ENCODE results near the gene HAUS8.
"Not testable (repeated sequence)": the region's sequence is repeated elsewhere in the genome, so short reads cannot be mapped to it uniquely, and the experiment has no call there.

The HAUS8 gene

DNA sequence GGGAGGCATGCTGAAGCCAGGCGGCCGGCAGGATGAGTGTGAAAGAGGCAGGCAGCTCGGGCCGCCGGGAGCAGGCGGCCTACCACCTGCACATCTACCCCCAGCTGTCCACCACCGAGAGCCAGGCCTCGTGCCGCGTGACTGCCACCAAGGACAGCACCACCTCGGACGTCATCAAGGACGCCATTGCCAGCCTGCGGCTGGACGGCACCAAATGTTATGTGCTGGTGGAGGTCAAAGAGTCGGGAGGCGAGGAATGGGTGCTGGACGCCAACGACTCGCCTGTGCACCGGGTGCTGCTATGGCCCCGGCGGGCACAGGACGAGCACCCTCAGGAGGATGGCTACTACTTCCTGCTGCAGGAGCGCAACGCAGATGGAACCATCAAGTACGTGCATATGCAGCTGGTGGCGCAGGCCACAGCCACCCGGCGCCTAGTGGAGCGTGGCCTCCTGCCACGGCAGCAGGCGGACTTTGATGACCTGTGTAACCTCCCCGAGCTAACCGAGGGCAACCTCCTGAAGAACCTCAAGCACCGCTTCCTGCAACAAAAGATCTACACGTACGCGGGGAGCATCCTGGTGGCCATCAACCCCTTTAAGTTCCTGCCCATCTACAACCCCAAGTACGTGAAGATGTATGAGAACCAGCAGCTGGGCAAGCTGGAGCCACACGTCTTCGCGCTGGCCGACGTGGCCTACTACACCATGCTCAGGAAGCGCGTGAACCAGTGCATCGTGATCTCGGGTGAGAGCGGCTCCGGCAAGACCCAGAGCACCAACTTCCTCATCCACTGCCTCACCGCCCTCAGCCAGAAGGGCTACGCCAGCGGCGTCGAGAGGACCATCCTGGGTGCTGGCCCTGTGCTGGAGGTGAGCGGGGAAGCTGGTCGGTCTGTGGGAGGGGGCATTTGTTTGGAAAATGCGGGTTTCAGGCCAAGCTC, 26.7 kb upstream of the HAUS8 start:
- no peak for DNase-seq

DNA sequence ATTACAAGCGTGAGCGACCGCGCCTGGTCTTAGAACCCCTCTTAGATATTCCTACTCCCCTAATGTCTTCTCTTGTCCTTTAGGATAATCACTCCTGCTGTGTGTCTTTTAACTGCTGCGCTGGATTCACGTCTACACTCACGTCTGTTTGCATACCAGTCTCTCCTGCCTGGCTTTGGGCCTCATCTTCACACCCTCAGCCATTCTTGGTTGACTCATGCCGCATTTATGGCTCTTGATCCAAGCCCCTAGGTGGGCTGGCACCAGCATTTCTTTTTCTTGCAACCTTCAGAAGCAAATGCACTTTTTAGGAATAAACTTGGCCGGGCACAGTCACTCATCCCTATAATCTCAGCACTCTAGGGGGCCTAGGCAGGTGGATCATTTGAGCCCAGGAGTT, 23.1 kb upstream of the HAUS8 start:
- DNase-seq: no peak

GRCh38 chr19:17097593-17098126, 22.4 kb upstream of the HAUS8 start:
- DNase-seq: no peak

- no peak for DNase-seq
These were observed 20.1 kb upstream of the HAUS8 start for GRCh38 chr19:17095141-17095919.

- DNase-seq: not testable (repeated sequence)
These were observed 19.4 kb upstream of the HAUS8 start for GRCh38 chr19:17094694-17095093.

DNA sequence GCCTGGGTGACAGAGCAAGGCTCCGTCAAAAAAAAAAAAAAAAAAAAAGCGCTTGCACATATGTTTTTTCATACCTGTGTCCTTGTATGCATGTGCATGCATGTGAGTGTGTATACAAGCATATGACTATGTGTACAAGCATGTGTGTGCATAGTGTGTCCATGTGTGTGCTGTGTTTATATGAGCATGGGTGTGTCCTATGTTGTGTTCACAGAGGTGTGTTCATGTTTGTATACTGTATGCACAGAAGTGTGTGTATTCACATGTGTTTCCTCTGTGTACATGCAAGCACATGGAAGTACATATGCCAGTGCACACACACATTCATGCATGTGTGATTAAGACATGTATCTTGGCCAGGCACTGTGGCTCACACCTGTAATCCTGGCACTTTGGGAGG, 17.4 kb upstream of the HAUS8 start:
- DNase-seq: no peak

DNA sequence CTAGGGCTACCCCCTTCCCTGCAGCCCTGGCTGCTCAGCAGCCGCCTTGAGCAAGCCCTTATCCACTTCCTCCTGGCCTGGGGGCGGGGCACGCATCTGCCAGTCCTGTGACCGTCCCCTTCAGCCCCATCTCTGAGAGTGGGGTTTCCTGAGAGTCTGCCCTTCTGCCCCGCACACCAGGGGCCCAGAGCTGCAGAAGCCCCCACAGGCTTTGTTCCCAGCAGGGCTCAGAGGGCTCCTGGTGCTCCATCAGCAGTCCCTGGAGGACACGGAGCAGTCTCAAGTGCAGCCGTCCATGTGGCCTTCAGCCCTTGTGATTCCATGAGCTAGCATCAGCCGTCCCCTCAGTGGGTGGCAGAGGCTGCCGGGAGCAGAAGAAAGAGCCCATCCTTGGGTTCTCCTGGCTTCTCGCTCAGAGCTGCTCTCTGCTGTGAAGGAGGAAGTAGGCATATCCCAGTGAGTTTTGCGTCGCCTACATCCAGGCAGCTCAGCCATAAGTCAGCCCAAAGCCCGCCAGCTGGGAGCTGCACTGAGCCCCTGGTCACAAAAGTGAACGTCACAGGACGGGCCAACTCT, 16.6 kb upstream of the HAUS8 start:
- no peak for DNase-seq

DNA sequence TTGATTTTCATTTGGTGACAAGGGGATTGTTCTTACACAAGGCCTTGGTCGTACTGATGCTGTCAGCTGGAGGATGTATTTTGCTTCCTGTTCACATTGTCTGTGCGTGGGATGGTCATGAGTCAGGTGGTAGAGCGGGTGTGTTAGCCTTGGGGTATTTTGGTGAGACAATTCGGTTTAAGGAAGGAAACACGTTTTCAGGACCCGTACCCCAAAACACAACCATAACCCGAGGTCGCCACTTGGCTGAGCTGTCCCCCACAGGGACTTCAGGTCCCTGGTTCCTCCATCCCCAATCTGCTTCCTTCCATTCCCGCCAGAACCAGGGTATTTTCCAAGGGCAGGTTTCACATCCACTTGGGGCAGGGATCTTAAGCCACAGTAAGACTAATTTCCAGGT, 15.3 kb upstream of the HAUS8 start:
- DNase-seq: no peak

- no peak for DNase-seq
These were observed 13.3 kb upstream of the HAUS8 start for GRCh38 chr19:17088552-17088951.

- no peak for DNase-seq
These were observed 11.6 kb upstream of the HAUS8 start for GRCh38 chr19:17086834-17087233.

GRCh38 chr19:17086120-17086519, 10.9 kb upstream of the HAUS8 start:
- DNase-seq: no peak

DNA sequence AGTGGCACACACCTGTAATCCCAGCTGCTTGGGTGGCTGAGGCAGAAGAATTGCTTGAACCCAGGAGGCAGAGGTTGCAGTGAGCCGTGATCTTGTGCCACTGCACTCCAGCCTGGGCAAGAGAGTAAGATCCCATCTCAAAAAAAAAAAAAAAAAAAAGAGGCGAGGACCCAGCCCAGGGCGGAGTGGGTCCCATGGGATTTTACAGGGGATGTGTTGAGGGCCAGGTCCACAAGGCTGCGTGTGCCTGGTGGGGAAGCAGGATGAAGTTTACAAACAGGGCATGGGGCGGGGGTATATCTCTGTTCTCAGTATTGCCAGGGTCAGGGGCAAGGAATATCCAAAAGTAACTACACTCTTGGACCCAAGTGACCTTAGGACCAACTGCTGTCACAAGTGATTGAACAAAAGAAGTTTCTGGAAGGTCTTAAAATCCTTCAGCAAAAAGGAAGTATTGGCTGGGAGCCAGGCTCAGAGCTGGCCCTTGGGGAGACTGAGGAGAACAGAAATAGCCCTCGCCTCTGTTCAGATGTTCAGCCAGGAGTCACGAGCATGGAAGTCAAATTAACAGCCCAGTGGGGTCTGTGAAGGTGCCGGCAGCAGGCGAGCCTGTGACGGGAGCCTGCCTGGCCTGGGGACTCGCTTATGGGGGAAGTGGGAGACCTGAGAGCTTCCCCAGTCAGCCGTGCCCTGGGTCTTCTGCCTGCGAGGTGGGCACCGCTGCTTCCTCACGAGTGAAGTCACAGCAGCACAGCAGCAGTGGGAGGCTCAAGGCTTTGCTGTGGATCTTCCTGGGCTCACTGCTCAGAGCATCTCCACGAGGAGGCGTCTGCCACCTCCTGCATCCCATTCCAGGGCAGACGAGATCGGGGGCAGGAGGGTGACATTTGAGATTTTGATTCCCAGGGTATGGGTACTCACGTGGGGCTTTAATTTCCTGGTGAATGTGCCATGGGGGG, 6.7 kb upstream of the HAUS8 start:
- DNase-seq: no peak

DNA sequence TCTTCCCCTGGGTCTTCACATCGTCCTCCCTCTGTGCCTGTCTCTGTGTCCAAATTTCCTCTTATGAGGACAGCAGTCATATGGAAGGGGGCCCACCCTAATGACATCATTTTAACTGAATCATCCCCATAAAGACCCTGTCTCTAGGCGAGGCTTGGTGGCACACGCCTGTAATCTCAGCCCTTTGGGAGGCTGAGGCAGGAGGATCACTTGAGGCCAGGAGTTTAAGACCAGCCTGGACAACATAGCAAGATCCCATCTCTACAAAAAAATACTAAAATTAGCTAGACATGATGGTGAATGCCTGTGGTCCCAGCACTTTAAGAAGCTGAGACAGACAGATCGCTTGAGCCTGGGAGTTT, 5.2 kb upstream of the HAUS8 start:
- DNase-seq: no peak

DNA sequence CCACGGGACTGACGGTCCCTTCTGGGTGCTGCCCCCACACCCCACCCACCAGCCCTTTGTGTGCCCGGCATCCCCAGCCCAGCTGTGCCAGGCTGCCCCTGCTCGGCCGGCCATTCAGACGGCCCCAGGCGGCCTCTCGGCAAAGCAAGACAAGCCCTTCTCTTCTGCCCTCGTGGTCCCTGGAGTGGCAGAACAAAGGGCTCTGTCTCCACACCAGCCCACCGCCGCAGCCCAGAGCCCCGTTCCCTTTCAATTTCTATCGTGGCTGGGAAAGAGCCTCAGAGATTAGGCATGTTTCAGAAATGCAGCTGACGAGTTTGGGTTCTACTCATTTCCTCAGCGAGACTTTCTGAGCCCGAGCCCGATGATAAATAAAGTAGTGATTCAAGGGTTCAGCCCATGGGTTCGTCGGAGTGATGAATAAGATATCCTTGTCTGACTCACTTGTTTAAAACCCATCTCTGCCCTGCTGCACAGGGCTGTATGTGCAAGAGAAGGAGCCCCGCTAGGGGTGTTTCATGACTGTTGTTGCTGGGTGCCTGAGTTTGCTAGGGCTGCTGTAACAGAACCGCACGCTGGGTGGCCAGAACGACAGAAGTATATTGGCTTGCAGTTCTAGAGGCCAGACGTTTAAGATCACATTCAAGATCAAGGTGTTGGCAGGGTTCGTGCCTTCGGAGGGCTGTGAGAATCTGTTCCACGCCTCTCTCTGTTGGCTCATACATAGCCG, 4.6 kb upstream of the HAUS8 start:
- DNase-seq: peak; percentile 55

DNA sequence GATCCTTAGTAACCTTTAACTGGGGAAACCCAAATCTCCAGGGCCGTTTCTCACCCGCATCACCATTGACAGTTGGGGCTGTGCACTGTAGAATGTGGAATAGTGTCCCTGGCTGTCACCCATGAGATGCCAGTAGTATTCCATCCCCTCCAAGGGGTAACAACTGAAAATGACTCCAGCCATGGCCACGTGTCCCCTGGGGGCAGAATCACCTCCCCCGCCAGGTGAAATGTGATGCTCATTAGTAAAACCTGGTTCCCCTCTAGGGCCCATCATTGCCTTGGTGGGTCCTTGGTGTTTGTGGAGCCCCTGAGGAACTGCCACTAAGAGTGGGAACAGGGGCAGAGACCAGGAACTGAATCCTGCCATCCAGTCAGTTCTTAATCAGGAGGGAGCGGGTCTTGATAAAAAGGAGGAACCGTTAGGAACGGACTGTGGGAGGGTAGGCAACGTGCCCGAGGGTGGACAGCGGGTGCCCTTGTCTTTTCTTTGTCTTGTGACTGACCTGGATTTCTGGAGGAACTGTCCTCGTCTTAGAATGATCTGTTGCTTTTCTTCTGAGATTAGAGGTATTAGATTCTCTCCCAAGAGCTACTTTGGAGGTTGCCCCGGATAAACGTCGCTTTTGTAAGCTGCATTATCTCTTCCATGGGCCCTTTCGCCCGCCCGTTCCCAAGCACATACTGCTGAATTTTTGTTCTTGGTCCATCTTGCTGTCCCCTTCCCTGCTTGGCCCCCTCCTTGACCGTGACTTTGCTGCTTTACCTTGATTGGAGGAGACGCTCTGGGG, 3.9 kb upstream of the HAUS8 start:
- DNase-seq: no peak

DNA sequence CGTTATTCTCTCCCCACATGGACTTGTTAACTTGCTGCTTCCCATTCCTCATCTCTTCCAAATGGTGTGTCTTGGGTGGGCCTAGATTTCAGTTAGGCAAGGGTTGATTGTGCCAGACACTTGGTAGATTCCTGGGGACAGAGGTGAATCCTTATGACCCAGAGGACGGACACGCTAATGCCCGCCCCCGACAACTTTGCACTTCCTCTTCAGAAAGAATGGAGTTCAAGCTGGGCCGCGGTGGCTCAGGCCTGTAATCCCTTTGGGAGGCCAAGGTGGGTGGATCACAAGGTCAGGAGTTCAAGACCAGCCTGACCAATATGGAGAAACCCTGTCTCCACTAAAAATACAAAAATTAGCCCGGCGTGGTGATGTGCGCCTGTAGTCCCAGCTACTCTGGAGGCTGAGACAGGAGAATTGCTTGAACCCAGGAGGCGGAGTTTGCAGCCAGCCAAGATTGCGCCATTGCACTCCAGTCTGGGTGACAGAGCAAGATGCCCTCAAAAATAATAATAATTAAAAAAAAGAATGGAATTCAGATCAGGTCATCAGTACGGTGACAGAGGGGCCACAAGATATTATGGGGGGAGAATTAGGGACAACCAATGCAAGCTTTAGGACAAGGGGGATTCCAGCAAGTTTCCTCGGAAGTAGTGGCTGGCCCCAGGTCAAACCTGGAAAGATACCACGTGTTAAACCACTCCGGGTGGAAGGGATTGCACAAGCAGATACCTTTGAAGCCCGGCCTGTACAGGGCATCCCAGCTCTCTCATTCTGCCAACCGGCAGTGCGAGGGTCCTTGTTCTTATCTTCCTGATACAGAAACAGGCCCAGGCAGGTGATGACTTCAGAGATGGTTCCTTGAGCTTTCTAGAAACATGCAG, 3.0 kb upstream of the HAUS8 start:
- no peak for DNase-seq

DNA sequence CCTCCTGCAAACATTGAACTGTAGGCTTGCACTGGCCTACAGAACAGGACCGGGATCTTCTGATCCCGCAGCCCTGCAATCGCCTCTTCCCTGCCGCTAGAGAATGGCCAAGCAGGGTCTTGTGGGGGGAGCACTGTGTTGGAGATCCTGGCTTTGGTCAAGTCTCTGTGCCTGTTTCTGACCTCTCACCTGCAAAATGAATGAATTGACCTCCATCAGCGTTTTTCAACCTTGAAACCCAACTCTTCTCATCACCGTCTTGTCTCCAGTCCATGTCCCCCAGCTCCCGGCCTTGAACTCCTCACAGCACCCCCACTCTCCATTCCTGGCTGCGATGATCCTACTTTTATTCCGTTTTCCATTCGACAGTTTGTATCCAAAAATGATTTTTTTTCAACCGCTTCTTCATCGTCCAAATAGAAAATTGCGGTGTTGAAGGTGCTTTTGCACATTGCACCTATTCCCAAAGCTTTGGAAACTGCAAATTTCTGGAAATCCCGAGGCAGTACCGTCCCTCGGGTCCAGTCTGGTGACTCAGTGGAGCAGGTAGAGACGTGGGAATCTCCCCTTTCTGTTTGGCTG, 2.3 kb upstream of the HAUS8 start:
- no peak for DNase-seq

DNA sequence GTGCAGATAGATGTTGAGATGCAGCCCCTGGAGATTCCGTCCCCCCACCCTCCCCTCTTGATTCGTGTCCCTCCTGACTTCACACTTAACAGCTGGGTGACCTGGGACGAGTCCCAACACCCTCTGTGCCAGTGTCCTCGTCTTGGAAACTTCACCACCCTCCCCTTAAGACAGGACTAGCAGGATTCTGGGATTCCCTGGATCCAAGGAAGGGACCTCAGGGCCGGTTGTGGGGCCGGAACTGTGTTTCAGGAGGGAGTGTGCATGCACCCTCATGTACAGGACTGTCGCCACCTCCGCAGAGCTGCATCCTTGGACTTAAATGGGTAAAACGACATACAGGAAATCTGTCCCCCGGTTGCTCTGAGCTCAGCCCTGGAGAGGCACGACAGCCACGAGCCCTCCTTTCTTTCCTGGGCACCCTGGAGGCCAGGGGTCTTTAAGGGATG, 1.3 kb upstream of the HAUS8 start:
- DNase-seq: peak; percentile 39

- DNase-seq: peak; percentile 77
These were observed 751 bp upstream of the HAUS8 start for GRCh38 chr19:17075864-17076542.
